ENCODE data around the gene NUDT9. TPM values are rescaled to one million over a fixed set of nuclear protein-coding genes. Genes with fewer than 3 reads are reported as not detected.
A peak's percentile ranks its signal among the peaks of the same experiment; 100 is the strongest.
"Not testable (repeated sequence)": the region's sequence is repeated elsewhere in the genome, so short reads cannot be mapped to it uniquely, and the experiment has no call there.

Gene NUDT9
- total and polyA plus RNA-seq, 4 experiments from 2014 or later, result 16.7 to 24.9 (median 19.7) TPM

- POLR2A ChIA-PET (ENCODE audit: partially characterized antibody), result no interaction called here
- no peaks in the 10 kb centered on the region for H3K27me3 Mint-ChIP-seq
- CTCF ChIA-PET (ENCODE audit: partially characterized antibody), result no interaction called here
- Histone ChIP-seq H3K27ac (ENCODE audit: low read depth, low read length) (no peak overlapping the region), H3K4me1 (ENCODE audit: insufficient read depth, low read length) (no peaks in the 10 kb centered on the region), H3K9me3 (ENCODE audit: control insufficient read depth in 1 of 2, low read length in 2 of 2) (no peaks in the 10 kb centered on the region), H3K36me3 (ENCODE audit: insufficient read depth, low read length) (no peaks in the 10 kb centered on the region), H3K4me3 (ENCODE audit: low read length in 2 of 2) (no peak overlapping the region), H3K27me3 (ENCODE audit: insufficient read depth, low read length) (no peaks in the 10 kb centered on the region)
- no peak for DNase-seq
- H3K27ac Mint-ChIP-seq, result no peak overlapping the region
- no peaks in the 10 kb centered on the region for H3K4me1 Mint-ChIP-seq
- no peak overlapping the region for H3K4me3 Mint-ChIP-seq
- peaks cover 0 to 8% (median 2%) of the 10 kb centered on the region in 8 donors for H3K9me3 Mint-ChIP-seq
- peaks cover 0 to 3% of the 10 kb centered on the region in 2 donors for H3K36me3 Mint-ChIP-seq
- intact Hi-C loops (cut with micrococcal nuclease), result no loop called here
Measured at GRCh38 chr4:87490664-87491369, 68.4 kb downstream of the NUDT9 start.

DNA sequence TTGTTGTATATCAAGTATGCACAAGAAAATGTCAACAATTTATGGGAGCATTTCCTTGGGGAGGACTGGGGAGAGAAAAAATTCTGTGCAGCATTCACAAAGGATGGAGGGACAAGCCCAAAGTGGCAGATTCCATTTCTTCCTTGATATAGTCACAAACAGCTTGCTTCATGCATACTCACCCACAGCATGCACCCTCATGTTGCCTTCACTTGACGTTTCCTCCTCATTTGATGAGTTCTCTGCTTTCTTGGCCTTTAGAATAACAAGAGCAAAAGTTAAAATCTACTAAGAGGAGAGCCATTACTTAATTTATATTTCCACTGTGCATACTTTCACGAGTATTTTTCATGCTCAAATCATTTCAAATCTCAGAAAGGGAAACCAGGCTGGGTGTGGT lies 69.1 kb downstream of the NUDT9 start:
- no peak for DNase-seq
- Mint-ChIP-seq H3K4me1 (no peaks in the 10 kb centered on the region), H3K36me3 (peaks cover 0 to 3% of the 10 kb centered on the region in 2 donors), H3K27me3 (no peaks in the 10 kb centered on the region), H3K9me3 (peaks cover 0 to 4% (median 2%) of the 10 kb centered on the region in 8 donors), H3K4me3 (no peak overlapping the region), H3K27ac (no peak overlapping the region)
- CTCF ChIA-PET (ENCODE audit: partially characterized antibody), result no interaction called here
- Histone ChIP-seq H3K36me3 (ENCODE audit: insufficient read depth, low read length) (no peaks in the 10 kb centered on the region), H3K4me3 (ENCODE audit: low read length in 2 of 2) (no peak overlapping the region), H3K27ac (ENCODE audit: low read depth, low read length) (no peak overlapping the region), H3K9me3 (ENCODE audit: control insufficient read depth in 1 of 2, low read length in 2 of 2) (no peaks in the 10 kb centered on the region), H3K4me1 (ENCODE audit: insufficient read depth, low read length) (no peaks in the 10 kb centered on the region), H3K27me3 (ENCODE audit: insufficient read depth, low read length) (no peaks in the 10 kb centered on the region)
- POLR2A ChIA-PET (ENCODE audit: partially characterized antibody), result no interaction called here
- intact Hi-C loops (cut with micrococcal nuclease), result no loop called here

DNA sequence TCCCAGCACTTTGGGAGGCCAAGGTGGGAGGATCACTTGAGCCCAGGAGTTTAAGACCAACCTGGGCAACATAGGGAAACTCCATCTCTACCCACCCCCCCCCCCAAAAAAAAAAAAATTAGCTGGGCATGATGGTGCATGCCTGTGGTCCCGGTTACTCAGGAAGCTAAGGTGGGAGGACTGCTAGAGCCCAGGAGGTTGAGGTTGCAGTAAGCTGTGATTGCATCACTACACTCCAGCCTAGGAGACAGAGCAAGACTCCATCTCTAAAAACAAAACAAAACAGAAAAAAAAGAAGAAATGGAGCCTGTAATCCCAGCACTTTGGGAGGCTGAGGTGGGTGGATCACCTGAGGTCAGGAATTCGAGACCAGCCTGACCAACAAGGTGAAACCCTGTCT lies 69.5 kb downstream of the NUDT9 start:
- H3K36me3 Mint-ChIP-seq; H3K4me1 Mint-ChIP-seq; H3K4me3 ChIP-seq (ENCODE audit: low read length in 2 of 2); H3K27me3 ChIP-seq (ENCODE audit: insufficient read depth, low read length); H3K27ac Mint-ChIP-seq; H3K4me3 Mint-ChIP-seq; H3K36me3 ChIP-seq (ENCODE audit: insufficient read depth, low read length); H3K9me3 ChIP-seq (ENCODE audit: control insufficient read depth in 1 of 2, low read length in 2 of 2); H3K9me3 Mint-ChIP-seq; POLR2A ChIA-PET (ENCODE audit: partially characterized antibody); H3K4me1 ChIP-seq (ENCODE audit: insufficient read depth, low read length); DNase-seq; H3K27ac ChIP-seq (ENCODE audit: low read depth, low read length); intact Hi-C loops (cut with micrococcal nuclease); H3K27me3 Mint-ChIP-seq; CTCF ChIA-PET (ENCODE audit: partially characterized antibody): not testable (repeated sequence)

DNA sequence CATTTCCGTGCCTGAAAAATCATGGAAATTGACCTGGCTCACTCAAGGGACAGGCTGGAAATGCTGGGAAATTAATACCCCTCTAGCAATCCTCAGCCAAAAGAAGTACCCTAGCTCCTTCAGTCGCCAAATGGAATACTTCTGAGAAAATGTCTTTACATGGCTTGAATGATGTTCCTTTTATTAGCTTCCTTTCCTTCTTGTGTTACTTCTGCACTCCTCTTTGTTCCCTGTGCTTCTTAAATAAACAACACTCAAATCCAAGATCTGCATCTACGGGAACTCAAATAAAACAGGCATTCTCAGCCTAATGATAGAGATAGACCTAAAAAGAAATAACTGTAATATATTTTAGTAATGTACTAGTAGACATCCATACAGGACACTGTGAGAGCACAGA lies 70.7 kb downstream of the NUDT9 start:
- Mint-ChIP-seq H3K4me1 (peaks cover 0 to 2% (median 2%) of the 10 kb centered on the region in 4 donors), H3K4me3 (no peak overlapping the region), H3K9me3 (peaks cover 0 to 2% (median under 1%) of the 10 kb centered on the region in 8 donors), H3K27me3 (no peaks in the 10 kb centered on the region), H3K27ac (no peak overlapping the region), H3K36me3 (peaks cover 0 to under 1% of the 10 kb centered on the region in 2 donors)
- Histone ChIP-seq H3K36me3 (ENCODE audit: insufficient read depth, low read length) (no peaks in the 10 kb centered on the region), H3K4me3 (ENCODE audit: low read length in 2 of 2) (no peak overlapping the region), H3K27ac (ENCODE audit: low read depth, low read length) (no peak overlapping the region), H3K4me1 (ENCODE audit: insufficient read depth, low read length) (no peaks in the 10 kb centered on the region), H3K27me3 (ENCODE audit: insufficient read depth, low read length) (no peaks in the 10 kb centered on the region), H3K9me3 (ENCODE audit: control insufficient read depth in 1 of 2, low read length in 2 of 2) (no peaks in the 10 kb centered on the region)
- ChIA-PET POLR2A (ENCODE audit: partially characterized antibody) (no interaction called here), CTCF (ENCODE audit: partially characterized antibody) (no interaction called here)
- intact Hi-C loops (cut with micrococcal nuclease), result no loop called here
- DNase-seq, result no peak

DNA sequence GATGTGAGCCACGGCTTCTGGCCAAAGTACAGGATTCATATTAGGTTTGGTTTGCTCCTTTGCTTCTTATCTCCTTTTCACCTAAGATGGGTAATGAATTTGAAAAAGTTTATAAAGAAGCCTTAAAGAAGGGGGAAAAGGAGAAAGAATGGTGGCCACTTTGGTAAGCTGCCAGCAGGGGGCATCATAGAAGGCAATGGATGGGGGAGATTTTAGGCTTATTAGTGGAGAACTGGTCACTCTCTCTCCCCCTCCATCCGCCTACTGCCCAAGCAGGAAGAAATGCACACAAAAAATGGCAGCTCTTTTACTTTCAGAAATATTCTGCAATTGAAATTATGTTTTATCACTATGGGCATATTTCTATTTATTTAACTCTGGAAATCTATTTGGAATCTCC lies 74.8 kb downstream of the NUDT9 start:
- intact Hi-C loops (cut with micrococcal nuclease), result loop anchor here (2.0 to 5.0 kb wide), 2 partner anchors 340 to 714 kb away; no protein-coding TSS in a partner anchor
- CTCF ChIA-PET (ENCODE audit: partially characterized antibody), result interaction anchor here (0.6 to 2.0 kb wide), 6 partner anchors 8 to 715 kb away, joined by 3 to 6 read pairs (median 3); no protein-coding TSS in a partner anchor
- peaks cover 0 to 2% (median 0%) of the 10 kb centered on the region in 8 donors for H3K9me3 Mint-ChIP-seq
- H3K27ac ChIP-seq (ENCODE audit: low read depth, low read length), result no peak overlapping the region
- H3K9me3 ChIP-seq (ENCODE audit: control insufficient read depth in 1 of 2, low read length in 2 of 2), result no peaks in the 10 kb centered on the region
- no peaks in the 10 kb centered on the region for H3K36me3 Mint-ChIP-seq
- no peaks in the 10 kb centered on the region for H3K27me3 ChIP-seq (ENCODE audit: insufficient read depth, low read length)
- no peaks in the 10 kb centered on the region for H3K27me3 Mint-ChIP-seq
- no peak overlapping the region for H3K4me3 Mint-ChIP-seq
- no peak overlapping the region for H3K4me3 ChIP-seq (ENCODE audit: low read length in 2 of 2)
- H3K4me1 ChIP-seq (ENCODE audit: insufficient read depth, low read length), result peaks cover 3% of the 10 kb centered on the region
- H3K4me1 Mint-ChIP-seq, result peaks cover 10 to 22% (median 14%) of the 10 kb centered on the region in 4 donors
- peak overlapping the region in 1 of 7 donors; percentile 2 for H3K27ac Mint-ChIP-seq
- no peak for DNase-seq
- POLR2A ChIA-PET (ENCODE audit: partially characterized antibody), result no interaction called here
- H3K36me3 ChIP-seq (ENCODE audit: insufficient read depth, low read length), result no peaks in the 10 kb centered on the region

GRCh38 chr4:87497578-87497977 lies 75.2 kb downstream of the NUDT9 start:
- H3K36me3 Mint-ChIP-seq, result no peaks in the 10 kb centered on the region
- H3K9me3 Mint-ChIP-seq, result peaks cover 0 to 2% (median 0%) of the 10 kb centered on the region in 8 donors
- ChIA-PET CTCF (ENCODE audit: partially characterized antibody) (interaction anchor here (0.6 to 2.0 kb wide), 7 partner anchors 9 to 1138 kb away, joined by 3 to 6 read pairs (median 3); no protein-coding TSS in a partner anchor), POLR2A (ENCODE audit: partially characterized antibody) (no interaction called here)
- H3K4me1 Mint-ChIP-seq, result peaks cover 10 to 22% (median 14%) of the 10 kb centered on the region in 4 donors
- intact Hi-C loops (cut with micrococcal nuclease), result loop anchor here (2.0 to 5.0 kb wide), 2 partner anchors 340 to 713 kb away; no protein-coding TSS in a partner anchor
- DNase-seq, result no peak
- H3K4me1 ChIP-seq (ENCODE audit: insufficient read depth, low read length), result peaks cover 3% of the 10 kb centered on the region
- H3K27me3 ChIP-seq (ENCODE audit: insufficient read depth, low read length), result no peaks in the 10 kb centered on the region
- H3K4me3 ChIP-seq (ENCODE audit: low read length in 2 of 2), result no peak overlapping the region
- no peak overlapping the region for H3K4me3 Mint-ChIP-seq
- H3K36me3 ChIP-seq (ENCODE audit: insufficient read depth, low read length), result no peaks in the 10 kb centered on the region
- no peaks in the 10 kb centered on the region for H3K9me3 ChIP-seq (ENCODE audit: control insufficient read depth in 1 of 2, low read length in 2 of 2)
- H3K27ac Mint-ChIP-seq, result peak overlapping the region in 1 of 7 donors; percentile 2
- H3K27ac ChIP-seq (ENCODE audit: low read depth, low read length), result no peak overlapping the region
- no peaks in the 10 kb centered on the region for H3K27me3 Mint-ChIP-seq

GRCh38 chr4:87498446-87498900 lies 76.1 kb downstream of the NUDT9 start:
- Histone ChIP-seq H3K4me1 (ENCODE audit: insufficient read depth, low read length) (peaks cover 3% of the 10 kb centered on the region), H3K36me3 (ENCODE audit: insufficient read depth, low read length) (no peaks in the 10 kb centered on the region), H3K4me3 (ENCODE audit: low read length in 2 of 2) (no peak overlapping the region), H3K27me3 (ENCODE audit: insufficient read depth, low read length) (no peaks in the 10 kb centered on the region), H3K27ac (ENCODE audit: low read depth, low read length) (no peak overlapping the region), H3K9me3 (ENCODE audit: control insufficient read depth in 1 of 2, low read length in 2 of 2) (no peaks in the 10 kb centered on the region)
- H3K4me1 Mint-ChIP-seq, result peaks cover 10 to 22% (median 14%) of the 10 kb centered on the region in 4 donors
- ChIA-PET POLR2A (ENCODE audit: partially characterized antibody) (no interaction called here), CTCF (ENCODE audit: partially characterized antibody) (interaction anchor here (1.1 to 2.0 kb wide), 3 partner anchors 11 to 714 kb away, joined by 3 to 6 read pairs (median 4); no protein-coding TSS in a partner anchor)
- no peaks in the 10 kb centered on the region for H3K9me3 Mint-ChIP-seq
- no peaks in the 10 kb centered on the region for H3K27me3 Mint-ChIP-seq
- H3K4me3 Mint-ChIP-seq, result peak overlapping the region in 7 of 8 donors; percentile 7 to 56 (median 25)
- peak overlapping the region in 2 of 7 donors; percentile 29 to 53 for H3K27ac Mint-ChIP-seq
- intact Hi-C loops (cut with micrococcal nuclease), result loop anchor here (5.0 kb wide), 1 partner anchor 339 kb away; no protein-coding TSS in a partner anchor
- no peak for DNase-seq
- H3K36me3 Mint-ChIP-seq, result no peaks in the 10 kb centered on the region
